Common myeloid progenitor, CD34-positive (primary cell): ENCODE results near the gene ZNF747.
A peak's percentile ranks its signal among the peaks of the same experiment; 100 is the strongest.

Experiments
- CTCF ChIA-PET: fragments of 350-600 bp; sonication (Branson Sonifier 250); formaldehyde crosslinking; loops from one replicate; lab custom pipeline; 2021; ENCODE audit warnings: antibody characterized with exemption; lab: Charles Lee
- POLR2A ChIA-PET: fragments of 350-600 bp; sonication (Branson Sonifier 250); formaldehyde crosslinking; loops from one replicate; lab custom pipeline; 2021; ENCODE audit warnings: antibody characterized with exemption; lab: Charles Lee
- DNase-seq, 3 donors: peaks; one replicate each; pipeline versions ENCODE4 v3.0.0 to v3.0.0-alpha.2; 2013
- H3K27ac ChIP-seq, 2 experiments: 1 replicate in 1 of 2; 2 replicates in 1 of 2; pipeline ENCODE4 v1.7.0; 2013; ENCODE audit warnings: inconsistent platforms in 2 of 2, low read length in 2 of 2, mild to moderate bottlenecking in 2 of 2, low read depth in 1 of 2, moderate library complexity in 1 of 2; ENCODE audit not compliant: severe bottlenecking in 2 of 2, insufficient read depth in 1 of 2, poor library complexity in 1 of 2
- H3K27me3 ChIP-seq, 5 experiments: replicated peaks in 2 of 5; 1 replicate in 3 of 5; 2 replicates in 2 of 5; pipeline versions ENCODE4 v1.6.1 to v1.7.0; 2013; ENCODE audit warnings: low read length in 4 of 5, mild to moderate bottlenecking in 2 of 5, moderate library complexity in 2 of 5, inconsistent platforms in 1 of 5; ENCODE audit not compliant: insufficient read depth in 5 of 5, control insufficient read depth in 4 of 5
- H3K36me3 ChIP-seq, 4 experiments: 1 replicate in 2 of 4; 2 replicates in 2 of 4; pipeline versions ENCODE4 v1.6.1 to v1.7.0; 2013; ENCODE audit warnings: low read length in 3 of 4, control low read depth in 1 of 4, mild to moderate bottlenecking in 1 of 4; ENCODE audit not compliant: control insufficient read depth in 4 of 4, insufficient read depth in 4 of 4
- H3K4me1 ChIP-seq, 4 experiments: 1 replicate in 3 of 4; 2 replicates in 1 of 4; pipeline versions ENCODE4 v1.6.1 to v1.7.1; 2013; ENCODE audit warnings: low read length in 3 of 4, mild to moderate bottlenecking in 3 of 4, control low read depth in 1 of 4, inconsistent platforms in 1 of 4, moderate library complexity in 1 of 4; ENCODE audit not compliant: control insufficient read depth in 4 of 4, insufficient read depth in 4 of 4; ENCODE audit errors: control extremely low read depth in 1 of 4
- H3K4me3 ChIP-seq, 7 experiments: 1 replicate in 4 of 7; 2 replicates in 3 of 7; pipeline versions ENCODE4 v1.5.1 to v1.7.0; 2013; ENCODE audit warnings: mild to moderate bottlenecking in 7 of 7, low read length in 6 of 7, moderate library complexity in 6 of 7, inconsistent platforms in 2 of 7, low read depth in 2 of 7, control low read depth in 1 of 7; ENCODE audit not compliant: insufficient read depth in 4 of 7, control insufficient read depth in 1 of 7; ENCODE audit errors: extremely low read depth in 1 of 7
- H3K9me3 ChIP-seq, 5 experiments: 1 replicate in 4 of 5; 2 replicates in 1 of 5; pipeline versions ENCODE4 v1.6.1 to v1.7.1; 2013; ENCODE audit warnings: low read length in 4 of 5, mild to moderate bottlenecking in 2 of 5, inconsistent platforms in 1 of 5, low read depth in 1 of 5, moderate library complexity in 1 of 5; ENCODE audit not compliant: control insufficient read depth in 4 of 5, insufficient read depth in 2 of 5; ENCODE audit errors: control extremely low read depth in 1 of 5
- WGBS: methylation state at CpG from one replicate; pipeline ENCODE4 v1.1.5; 2013; ENCODE audit not compliant: insufficient coverage; 5-methylcytosine and 5-hydroxymethylcytosine counted together

ZNF747 gene

DNA sequence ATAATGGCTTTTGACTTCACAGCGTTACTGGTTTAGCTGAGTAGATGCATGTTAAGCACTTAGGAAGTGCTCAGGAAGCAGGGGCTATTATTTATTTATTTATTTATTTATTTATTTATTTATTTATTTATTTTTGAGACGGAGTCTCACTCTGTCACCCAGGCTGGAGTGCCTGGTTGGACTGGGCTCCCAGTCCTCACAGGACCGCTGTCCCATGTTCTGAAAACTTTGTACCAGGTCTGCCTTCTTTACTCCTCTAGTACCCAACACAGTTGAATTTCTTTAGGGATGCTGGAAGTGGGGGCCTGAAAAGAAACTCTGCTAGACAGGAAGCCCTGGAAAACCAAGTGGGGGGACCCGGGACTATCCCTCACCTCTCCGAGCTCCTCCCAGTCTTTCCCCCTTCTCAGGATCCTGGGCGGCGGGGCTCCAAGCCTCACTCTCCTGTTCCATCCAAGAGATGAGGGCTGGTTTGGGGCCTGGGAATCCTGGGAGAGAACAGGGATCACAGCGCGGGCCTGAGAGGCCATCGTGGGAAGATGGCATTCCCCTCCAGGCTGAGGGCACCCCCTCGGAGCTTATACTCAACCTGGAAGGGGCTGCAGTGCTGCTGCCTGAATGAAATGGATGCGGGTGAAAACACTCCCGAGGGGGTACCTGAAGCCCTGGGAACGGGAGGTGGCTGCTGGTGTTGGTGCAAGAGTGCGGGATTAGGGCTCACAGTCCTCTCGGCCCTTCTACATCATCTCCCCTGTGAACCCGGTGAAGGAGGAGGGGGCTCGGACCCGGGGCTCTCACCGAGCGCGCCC lies 36.2 kb upstream of the ZNF747 start:
- peak in 2 of 3 donors; percentile 40 to 46 for DNase-seq
- WGBS, result 16% methylated on average over 9 of the region's 22 CpGs
- peak overlapping the region; percentile 90 to 94 for H3K27ac ChIP-seq
- peak overlapping the region; percentile 71 to 93 (median 86) for H3K4me3 ChIP-seq
- no peaks in the 10 kb centered on the region for H3K27me3 ChIP-seq
- ChIA-PET POLR2A (interaction anchor here (0.6 to 1.9 kb wide), 2 partner anchors 80 to 176 kb away, joined by 3 to 11 read pairs; partner anchors contain the start of genes PRR14 and ZNF48), CTCF (interaction anchor here (0.6 to 2.3 kb wide), 5 partner anchors 9 to 35 kb away, joined by 3 to 6 read pairs (median 4); no protein-coding TSS in a partner anchor)
- peaks cover 0 to 3% (median 0%) of the 10 kb centered on the region in 4 experiments for H3K36me3 ChIP-seq
- peaks cover 7 to 57% (median 36%) of the 10 kb centered on the region in 4 experiments for H3K4me1 ChIP-seq
- H3K9me3 ChIP-seq, result no peaks in the 10 kb centered on the region

- ChIA-PET CTCF (interaction anchor here (0.6 to 2.3 kb wide), 4 partner anchors 8 to 34 kb away, joined by 3 to 6 read pairs (median 4); no protein-coding TSS in a partner anchor), POLR2A (no interaction called here)
- peaks cover 0 to 3% (median 0%) of the 10 kb centered on the region in 4 experiments for H3K36me3 ChIP-seq
- H3K4me3 ChIP-seq, result peak overlapping the region in 2 of 7 experiments; percentile 84 to 93
- peaks cover 7 to 57% (median 36%) of the 10 kb centered on the region in 4 experiments for H3K4me1 ChIP-seq
- 95% methylated on average over 39 of the region's 44 CpGs for WGBS
- peak overlapping the region in 1 of 2 experiments; percentile 94 for H3K27ac ChIP-seq
- no peaks in the 10 kb centered on the region for H3K27me3 ChIP-seq
- no peaks in the 10 kb centered on the region for H3K9me3 ChIP-seq
- no peak for DNase-seq
Measured at GRCh38 chr16:30569746-30570635, 35.3 kb upstream of the ZNF747 start.

GRCh38 chr16:30569281-30569680 lies 34.6 kb upstream of the ZNF747 start:
- no peak for DNase-seq
- Histone ChIP-seq H3K27ac (no peak overlapping the region), H3K36me3 (no peaks in the 10 kb centered on the region), H3K4me3 (no peak overlapping the region), H3K27me3 (no peaks in the 10 kb centered on the region), H3K4me1 (peaks cover 7 to 57% (median 36%) of the 10 kb centered on the region in 4 experiments), H3K9me3 (no peaks in the 10 kb centered on the region)
- ChIA-PET POLR2A (no interaction called here), CTCF (interaction anchor here (1.2 kb wide), 1 partner anchor 33 kb away, joined by 4 read pairs; no protein-coding TSS in a partner anchor)
- WGBS, result 100% methylated on average over 2 of the region's 3 CpGs

- POLR2A ChIA-PET, result interaction anchor here (1.3 kb wide), 1 partner anchor 33 kb away, joined by 3 read pairs; no protein-coding TSS in a partner anchor
Measured at GRCh38 chr16:30567991-30568638, 33.5 kb upstream of the ZNF747 start.

DNA sequence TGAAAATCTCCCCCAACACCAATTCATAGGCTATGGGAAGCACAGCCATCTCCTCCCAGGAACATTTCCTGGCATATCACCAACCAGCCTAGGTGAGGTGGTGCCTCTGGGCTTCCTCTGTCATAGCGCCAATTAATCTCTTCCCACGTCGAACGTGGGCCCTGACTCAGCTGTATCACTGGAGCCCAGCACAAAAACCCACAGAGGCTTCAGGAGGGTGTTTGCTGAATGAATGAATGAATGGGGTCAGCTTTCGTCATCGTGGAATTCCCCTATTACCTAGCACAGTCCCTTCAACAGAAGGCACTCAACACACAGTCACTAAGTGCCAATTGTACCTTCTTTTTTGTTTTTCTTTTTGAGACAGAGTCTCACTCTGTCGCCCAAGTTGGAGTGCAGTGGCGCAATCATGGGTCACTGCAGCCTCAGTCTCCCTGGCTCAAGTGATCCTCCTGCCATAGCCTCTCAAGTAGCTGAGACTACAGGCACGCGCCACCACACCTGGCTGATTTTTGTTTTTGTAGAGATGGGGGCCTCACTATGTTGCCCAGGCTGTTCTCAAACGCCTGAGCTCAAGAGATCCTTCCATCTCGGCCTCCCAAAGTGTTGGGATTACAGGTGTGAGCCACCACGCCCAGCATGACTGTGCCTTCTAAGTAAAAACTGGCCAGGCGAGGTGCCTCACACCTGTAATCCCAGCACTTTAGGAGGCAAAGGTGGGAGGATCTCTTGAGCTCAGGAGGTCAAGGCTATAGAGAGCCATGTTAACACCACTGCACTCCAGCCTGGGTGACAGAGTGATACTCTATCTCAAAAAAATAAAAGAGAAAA lies 32.7 kb upstream of the ZNF747 start:
- 99% methylated on average over 8 of the region's 14 CpGs for WGBS
- Histone ChIP-seq H3K9me3 (no peaks in the 10 kb centered on the region), H3K27ac (peak overlapping the region; percentile 22 to 72), H3K36me3 (no peaks in the 10 kb centered on the region), H3K4me3 (peak overlapping the region in 1 of 7 experiments; percentile 7), H3K4me1 (peaks cover 5 to 48% (median 32%) of the 10 kb centered on the region in 4 experiments), H3K27me3 (no peaks in the 10 kb centered on the region)
- ChIA-PET CTCF (interaction anchor here (0.9 to 1.2 kb wide), 2 partner anchors 9 to 18 kb away, joined by 3 to 4 read pairs; partner anchors contain the start of genes ZNF764 and ZNF785), POLR2A (interaction anchor here (1.3 kb wide), 1 partner anchor 32 kb away, joined by 3 read pairs; no protein-coding TSS in a partner anchor)
- peak in 2 of 3 donors; percentile 77 to 78 for DNase-seq

More at GRCh38 chr16:30567991-30568638, 33.5 kb upstream of the ZNF747 start:
- H3K4me1 ChIP-seq, result peaks cover 7 to 56% (median 36%) of the 10 kb centered on the region in 4 experiments
- peak overlapping the region in 3 of 7 experiments; percentile 4 to 36 (median 7) for H3K4me3 ChIP-seq
- 18% methylated on average over 3 of the region's 6 CpGs for WGBS
- H3K27ac ChIP-seq, result peak overlapping the region; percentile 22 to 72
- no peaks in the 10 kb centered on the region for H3K9me3 ChIP-seq
- DNase-seq, result peak; percentile 62 to 94 (median 90)
- H3K27me3 ChIP-seq, result no peaks in the 10 kb centered on the region
- H3K36me3 ChIP-seq, result no peaks in the 10 kb centered on the region
- CTCF ChIA-PET, result interaction anchor here (1.2 kb wide), 2 partner anchors 18 to 32 kb away, joined by 4 read pairs; partner anchors contain the start of gene ZNF785
